MM.1S (cell line): ENCODE results near the gene LIX1.
A peak's percentile ranks its signal among the peaks of the same experiment; 100 is the strongest.

Experiments used
- DNase-seq: peaks from one replicate; pipeline ENCODE4 v3.0.0-alpha.2; 2015
- H2AFZ ChIP-seq: fragments of 300-600 bp; sonication (generic); 2 replicates; pipeline ENCODE4 v1.6.0; 2016; ENCODE audit warnings: antibody characterized with exemption, low read length
- H3F3A ChIP-seq: fragments of 300-600 bp; sonication (generic); 2 replicates; pipeline ENCODE4 v1.6.1; 2016; ENCODE audit warnings: mild to moderate bottlenecking, antibody characterized with exemption, low read length, moderate library complexity, mixed read lengths; ENCODE audit not compliant: insufficient read depth
- H3K27ac ChIP-seq: fragments of 300-600 bp; sonication (generic); 2 replicates; pipeline ENCODE4 v1.5.1; 2016; ENCODE audit warnings: mild to moderate bottlenecking, low read length
- H3K27me3 ChIP-seq: fragments of 300-600 bp; sonication (generic); replicated peaks from 2 replicates; pipeline ENCODE4 v1.6.0; 2016; ENCODE audit warnings: low read length; ENCODE audit not compliant: insufficient read depth
- H3K36me3 ChIP-seq: fragments of 300-600 bp; sonication (generic); replicated peaks from 2 replicates; pipeline ENCODE4 v1.6.1; 2016; ENCODE audit warnings: mild to moderate bottlenecking, low read length, mixed read lengths; ENCODE audit not compliant: insufficient read depth
- H3K4me1 ChIP-seq: fragments of 300-600 bp; sonication (generic); 2 replicates; pipeline ENCODE4 v1.6.1; 2016; ENCODE audit warnings: low read length, mixed read lengths
- H3K4me2 ChIP-seq: fragments of 300-600 bp; sonication (generic); 2 replicates; pipeline ENCODE4 v1.6.0; 2016; ENCODE audit warnings: low read depth, low read length
- H3K4me3 ChIP-seq: fragments of 300-600 bp; sonication (generic); 2 replicates; pipeline ENCODE4 v1.5.1; 2016; ENCODE audit warnings: low read length, mixed read lengths
- H3K79me2 ChIP-seq: fragments of 300-600 bp; sonication (generic); 2 replicates; pipeline ENCODE4 v1.6.1; 2016; ENCODE audit warnings: mixed run types, low read length, mixed read lengths
- H3K9ac ChIP-seq: fragments of 300-600 bp; sonication (generic); 2 replicates; pipeline ENCODE4 v1.6.1; 2016; ENCODE audit warnings: low read length, mixed read lengths
- H3K9me2 ChIP-seq: fragments of 300-600 bp; sonication (generic); replicated peaks from 2 replicates; pipeline ENCODE4 v1.6.1; 2016; ENCODE audit warnings: mild to moderate bottlenecking, low read length, mixed read lengths; ENCODE audit not compliant: insufficient read depth
- H3K9me3 ChIP-seq: fragments of 300-600 bp; sonication (generic); replicated peaks from 2 replicates; pipeline ENCODE4 v1.6.1; 2016; ENCODE audit warnings: mild to moderate bottlenecking, low read length, mixed read lengths; ENCODE audit not compliant: insufficient read depth
- H4K20me1 ChIP-seq: fragments of 300-600 bp; sonication (generic); 2 replicates; pipeline ENCODE4 v1.6.1; 2016; ENCODE audit warnings: mild to moderate bottlenecking, low read length, moderate library complexity, mixed read lengths; ENCODE audit not compliant: insufficient read depth
- CTCF ChIP-seq: fragments of 300-600 bp; sonication (generic); IDR thresholded peaks from 2 replicates; pipeline ENCODE4 v1.5.1; 2016; ENCODE audit warnings: antibody characterized with exemption, low read length, mixed read lengths
- EZH2 ChIP-seq: fragments of 300-600 bp; sonication (generic); optimal IDR thresholded peaks from 2 replicates; pipeline ENCODE3; 2017; ENCODE audit warnings: low read depth, mild to moderate bottlenecking, antibody characterized with exemption, low read length, mixed read lengths
- EZH2phosphoT487 ChIP-seq: fragments of 300-600 bp; sonication (generic); IDR thresholded peaks from 2 replicates; pipeline ENCODE4 v1.6.1; 2018; ENCODE audit warnings: antibody characterized with exemption, low read length

Gene LIX1

GRCh38 chr5:97163360-97163764 lies 21.0 kb upstream of the LIX1 start:
- H3K4me2 ChIP-seq, result no peak overlapping the region
- peaks cover 10% of the 10 kb centered on the region; the same call in 1 of the 2 replicates for H3K4me1 ChIP-seq
- DNase-seq, result no peak
- H4K20me1 ChIP-seq, result no peaks in the 10 kb centered on the region
- no peak overlapping the region for H3K27ac ChIP-seq
- peaks cover 19% of the 10 kb centered on the region for H3F3A ChIP-seq
- no peaks in the 10 kb centered on the region for H3K79me2 ChIP-seq
- H3K9me3 ChIP-seq, result no peaks in the 10 kb centered on the region
- no peak overlapping the region for H3K9ac ChIP-seq
- H2AFZ ChIP-seq, result no peak overlapping the region
- no peaks in the 10 kb centered on the region for H3K9me2 ChIP-seq
- no peaks in the 10 kb centered on the region for H3K27me3 ChIP-seq
- no peak for TF ChIP-seq EZH2phosphoT487
- TF ChIP-seq EZH2, result no peak
- peak; percentile 56 for TF ChIP-seq CTCF
- no peaks in the 10 kb centered on the region; the same call in 1 of the 2 replicates for H3K36me3 ChIP-seq
- H3K4me3 ChIP-seq, result no peak overlapping the region

GRCh38 chr5:97162045-97162444 lies 19.6 kb upstream of the LIX1 start:
- H3K9ac ChIP-seq, result no peak overlapping the region
- no peaks in the 10 kb centered on the region for H3K79me2 ChIP-seq
- H3K27ac ChIP-seq, result no peak overlapping the region
- DNase-seq, result peak; percentile 59
- peaks cover 7% of the 10 kb centered on the region; the same call in 1 of the 2 replicates for H3F3A ChIP-seq
- H3K27me3 ChIP-seq, result no peaks in the 10 kb centered on the region
- no peak overlapping the region for H2AFZ ChIP-seq
- H4K20me1 ChIP-seq, result no peaks in the 10 kb centered on the region
- H3K36me3 ChIP-seq, result no peaks in the 10 kb centered on the region; the same call in 1 of the 2 replicates
- peak; percentile 94 for TF ChIP-seq CTCF
- TF ChIP-seq EZH2phosphoT487, result no peak
- no peaks in the 10 kb centered on the region for H3K9me3 ChIP-seq
- no peak overlapping the region for H3K4me3 ChIP-seq
- H3K4me2 ChIP-seq, result no peak overlapping the region
- H3K9me2 ChIP-seq, result no peaks in the 10 kb centered on the region
- 0 out of 2 replicates have a peak, but pooled peaks cover under 1% of the 10 kb centered on the region for H3K4me1 ChIP-seq

GRCh38 chr5:97157689-97158088 lies 15.3 kb upstream of the LIX1 start:
- no peaks in the 10 kb centered on the region; the same call in 1 of the 2 replicates for H3K36me3 ChIP-seq
- no peak for TF ChIP-seq CTCF
- no peak for TF ChIP-seq EZH2phosphoT487
- TF ChIP-seq EZH2, result no peak

More at GRCh38 chr5:97157689-97158088, 15.3 kb upstream of the LIX1 start:
- Histone ChIP-seq H3K27ac (no peak overlapping the region), H3K4me2 (no peak overlapping the region), H4K20me1 (no peaks in the 10 kb centered on the region), H3K4me3 (no peak overlapping the region), H3F3A (peaks cover 3% of the 10 kb centered on the region; the same call in 1 of the 2 replicates), H3K4me1 (no peaks in the 10 kb centered on the region), H2AFZ (no peak overlapping the region), H3K9me2 (no peaks in the 10 kb centered on the region), H3K9ac (no peak overlapping the region), H3K9me3 (no peaks in the 10 kb centered on the region), H3K27me3 (no peaks in the 10 kb centered on the region), H3K79me2 (no peaks in the 10 kb centered on the region)
- no peak for DNase-seq
